GM23338 (cell line): ENCODE measurements around the gene ACAP1. TPM values are rescaled to one million over a fixed set of nuclear protein-coding genes. Genes with fewer than 3 reads are reported as not detected.

Experiments used
- ATAC-seq: fragments of 200-7000 bp; cut with Tn5 transposase; 3 replicates; pipeline ENCODE4 v1.9.1; 2020
- DNase-seq: peaks from one replicate; pipeline ENCODE4 v3.0.0-alpha.2; 2015; ENCODE audit warnings: low spot score
- H2AFZ ChIP-seq: fragments of 200-600 bp; sonication (generic); 2 replicates; pipeline ENCODE4 v1.8.0; 2016; ENCODE audit warnings: antibody characterized with exemption, mild to moderate bottlenecking, moderate library complexity
- H3F3A ChIP-seq: fragments of 200-600 bp; sonication (generic); replicated peaks from 2 replicates; pipeline ENCODE4 v1.8.0; 2017; ENCODE audit warnings: antibody characterized with exemption, mixed run types, low read depth
- H3K27ac ChIP-seq: fragments of 200-600 bp; sonication (generic); 2 replicates; pipeline ENCODE4 v1.6.1; 2016; ENCODE audit warnings: low read depth
- H3K27me3 ChIP-seq: fragments of 200-600 bp; sonication (generic); 2 replicates; pipeline ENCODE4 v1.8.0; 2016; ENCODE audit warnings: mild to moderate bottlenecking, mixed run types, moderate library complexity; ENCODE audit not compliant: insufficient read depth
- H3K36me3 ChIP-seq: fragments of 200-600 bp; sonication (generic); 2 replicates; pipeline ENCODE4 v1.8.0; 2016; ENCODE audit warnings: mild to moderate bottlenecking; ENCODE audit not compliant: insufficient read depth
- H3K4me1 ChIP-seq: fragments of 200-600 bp; sonication (generic); 2 replicates; pipeline ENCODE4 v1.8.0; 2016; ENCODE audit warnings: mild to moderate bottlenecking, moderate library complexity; ENCODE audit not compliant: insufficient read depth
- H3K4me2 ChIP-seq: fragments of 200-600 bp; sonication (generic); 2 replicates; pipeline ENCODE4 v1.7.1; 2017; ENCODE audit warnings: mixed run types
- H3K4me3 ChIP-seq: fragments of 200-600 bp; sonication (generic); 2 replicates; pipeline ENCODE4 v1.6.1; 2016; ENCODE audit warnings: mixed run types
- H3K79me2 ChIP-seq: fragments of 200-600 bp; sonication (generic); replicated peaks from 2 replicates; pipeline ENCODE4 v1.8.0; 2017; ENCODE audit warnings: mild to moderate bottlenecking; ENCODE audit not compliant: insufficient read depth
- H3K9me2 ChIP-seq: fragments of 200-600 bp; sonication (generic); 2 replicates; pipeline ENCODE4 v1.8.0; 2017; ENCODE audit not compliant: insufficient read depth
- H4K20me1 ChIP-seq: fragments of 200-600 bp; sonication (generic); replicated peaks from 2 replicates; pipeline ENCODE4 v1.8.0; 2017; ENCODE audit warnings: mild to moderate bottlenecking; ENCODE audit not compliant: insufficient read depth
- H3K27ac Mint-ChIP-seq: 2 replicates; pipeline ENCODE4 v1.8.0; 2020; ENCODE audit warnings: inconsistent platforms, mild to moderate bottlenecking, moderate library complexity, mixed read lengths
- H3K27me3 Mint-ChIP-seq: 3 replicates; pipeline ENCODE4 v1.8.0; 2022; ENCODE audit warnings: low read depth, mild to moderate bottlenecking, moderate library complexity, mixed read lengths, inconsistent platforms; ENCODE audit not compliant: insufficient read depth, poor library complexity
- H3K36me3 Mint-ChIP-seq: 3 replicates; pipeline ENCODE4 v1.8.0; 2021; ENCODE audit warnings: low read depth, mild to moderate bottlenecking, inconsistent platforms, moderate library complexity, mixed read lengths
- H3K4me1 Mint-ChIP-seq: 3 replicates; pipeline ENCODE4 v1.8.0; 2020; ENCODE audit warnings: mild to moderate bottlenecking, inconsistent platforms, mixed read lengths
- H3K4me3 Mint-ChIP-seq: 3 replicates; pipeline ENCODE4 v1.8.0; 2021; ENCODE audit warnings: moderate library complexity, mild to moderate bottlenecking, inconsistent platforms, mixed read lengths
- H3K9me3 Mint-ChIP-seq: 3 replicates; pipeline ENCODE4 v1.8.0; 2020; ENCODE audit warnings: moderate library complexity, mild to moderate bottlenecking, inconsistent platforms, mixed read lengths
- CREB1 ChIP-seq: fragments of 250-450 bp; sonication (Bioruptor Pico); IDR thresholded peaks from 2 replicates; pipeline ENCODE4 v1.5.0; 2020; ENCODE audit warnings: low read depth, mild to moderate bottlenecking, moderate library complexity
- EZH2 ChIP-seq: fragments of 200-600 bp; sonication (generic); IDR thresholded peaks from one replicate; pipeline ENCODE4 v1.8.0; 2017; ENCODE audit warnings: antibody characterized with exemption, mild to moderate bottlenecking, low read depth; ENCODE audit not compliant: unreplicated experiment
- JUNB ChIP-seq: IDR thresholded peaks from one replicate; pipeline ENCODE4 v1.6.1; 2016; ENCODE audit warnings: antibody characterized with exemption; ENCODE audit not compliant: unreplicated experiment
- NANOG ChIP-seq: IDR thresholded peaks from 2 replicates; pipeline ENCODE4 v1.6.1; 2016; ENCODE audit warnings: antibody characterized with exemption, borderline replicate concordance
- POLR2AphosphoS5 ChIP-seq: IDR thresholded peaks from 2 replicates; pipeline ENCODE4 v1.6.1; 2016; ENCODE audit warnings: antibody characterized with exemption, low read depth
- STAT1 ChIP-seq: IDR thresholded peaks from one replicate; pipeline ENCODE4 v1.6.1; 2016; ENCODE audit warnings: antibody characterized with exemption; ENCODE audit not compliant: unreplicated experiment
- ZNF114 ChIP-seq: fragments of 250-450 bp; sonication (Bioruptor Pico); IDR thresholded peaks from 2 replicates; pipeline ENCODE4 v1.5.0; 2020; ENCODE audit warnings: mild to moderate bottlenecking, moderate library complexity
- ZNF331 ChIP-seq: fragments of 250-450 bp; sonication (Bioruptor Pico); IDR thresholded peaks from 2 replicates; pipeline ENCODE4 v1.5.0; 2020; ENCODE audit warnings: low read depth, mild to moderate bottlenecking, moderate library complexity
- polyA plus RNA-seq: library from polyadenylated mRNA; unstranded; fragments of >200 nt; fragmentation: Nextera tagmentation; extraction: Ambion mirVana; gene quantifications from 2 replicates; pipeline ENCODE4 v1.2.1, GENCODE V29; 2016
- total RNA-seq: library from RNA; depleted of rRNA; stranded (reverse); fragments of >200 nt; shearing (Covaris generic); gene quantifications from 2 replicates; pipeline ENCODE4 v1.2.3, GENCODE V29; 2014
- TF ChIP-seq, protein P1 (sequence below): fragments of 250-450 bp; sonication (Bioruptor Pico); IDR thresholded peaks from 2 replicates; pipeline ENCODE4 v1.5.0; 2020; ENCODE audit warnings: mild to moderate bottlenecking, moderate library complexity
- TF ChIP-seq, protein P2 (sequence below): IDR thresholded peaks from 2 replicates; pipeline ENCODE4 v1.6.1; 2016; ENCODE audit warnings: antibody characterized with exemption

ACAP1 gene
- total and polyA plus RNA-seq, 2 experiments from 2014 or later: 30.7 to 40.1 TPM

DNA sequence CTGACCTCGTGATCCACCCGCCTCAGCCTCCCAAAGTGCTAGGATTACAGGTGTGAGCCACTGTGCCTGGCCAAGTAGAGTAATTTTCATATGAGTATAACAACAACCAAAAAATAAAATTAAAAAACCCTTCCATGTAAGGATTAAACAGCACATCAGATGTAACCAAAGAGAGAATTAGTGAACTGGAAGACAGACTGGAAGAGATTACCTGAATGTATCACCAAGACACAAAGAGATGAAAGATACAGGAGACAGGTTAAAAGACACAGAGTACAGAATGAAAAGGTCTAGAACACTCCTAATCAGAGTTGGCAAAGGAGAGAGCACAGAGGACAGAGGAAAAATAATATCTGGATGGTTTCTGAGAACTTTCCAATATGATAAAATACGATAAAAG is 42.8 kb downstream of the ACAP1 start:
- peaks cover 42% of the 10 kb centered on the region for H3K27me3 ChIP-seq
- peaks cover 17% of the 10 kb centered on the region for H3K4me1 Mint-ChIP-seq

More for the DNA sequence above, 42.8 kb downstream of the ACAP1 start:
- H3F3A ChIP-seq: peaks cover 20% of the 10 kb centered on the region; the same call in 1 of the 2 replicates
- TF ChIP-seq CREB1 (CRISPR knock-in tag) (no peak), EZH2 (no peak), ZNF114 (no peak), POLR2AphosphoS5 (no peak), ZNF331 (CRISPR knock-in tag) (no peak), STAT1 (no peak), JUNB (no peak), NANOG (no peak)
- TF ChIP-seq, protein P1, sequence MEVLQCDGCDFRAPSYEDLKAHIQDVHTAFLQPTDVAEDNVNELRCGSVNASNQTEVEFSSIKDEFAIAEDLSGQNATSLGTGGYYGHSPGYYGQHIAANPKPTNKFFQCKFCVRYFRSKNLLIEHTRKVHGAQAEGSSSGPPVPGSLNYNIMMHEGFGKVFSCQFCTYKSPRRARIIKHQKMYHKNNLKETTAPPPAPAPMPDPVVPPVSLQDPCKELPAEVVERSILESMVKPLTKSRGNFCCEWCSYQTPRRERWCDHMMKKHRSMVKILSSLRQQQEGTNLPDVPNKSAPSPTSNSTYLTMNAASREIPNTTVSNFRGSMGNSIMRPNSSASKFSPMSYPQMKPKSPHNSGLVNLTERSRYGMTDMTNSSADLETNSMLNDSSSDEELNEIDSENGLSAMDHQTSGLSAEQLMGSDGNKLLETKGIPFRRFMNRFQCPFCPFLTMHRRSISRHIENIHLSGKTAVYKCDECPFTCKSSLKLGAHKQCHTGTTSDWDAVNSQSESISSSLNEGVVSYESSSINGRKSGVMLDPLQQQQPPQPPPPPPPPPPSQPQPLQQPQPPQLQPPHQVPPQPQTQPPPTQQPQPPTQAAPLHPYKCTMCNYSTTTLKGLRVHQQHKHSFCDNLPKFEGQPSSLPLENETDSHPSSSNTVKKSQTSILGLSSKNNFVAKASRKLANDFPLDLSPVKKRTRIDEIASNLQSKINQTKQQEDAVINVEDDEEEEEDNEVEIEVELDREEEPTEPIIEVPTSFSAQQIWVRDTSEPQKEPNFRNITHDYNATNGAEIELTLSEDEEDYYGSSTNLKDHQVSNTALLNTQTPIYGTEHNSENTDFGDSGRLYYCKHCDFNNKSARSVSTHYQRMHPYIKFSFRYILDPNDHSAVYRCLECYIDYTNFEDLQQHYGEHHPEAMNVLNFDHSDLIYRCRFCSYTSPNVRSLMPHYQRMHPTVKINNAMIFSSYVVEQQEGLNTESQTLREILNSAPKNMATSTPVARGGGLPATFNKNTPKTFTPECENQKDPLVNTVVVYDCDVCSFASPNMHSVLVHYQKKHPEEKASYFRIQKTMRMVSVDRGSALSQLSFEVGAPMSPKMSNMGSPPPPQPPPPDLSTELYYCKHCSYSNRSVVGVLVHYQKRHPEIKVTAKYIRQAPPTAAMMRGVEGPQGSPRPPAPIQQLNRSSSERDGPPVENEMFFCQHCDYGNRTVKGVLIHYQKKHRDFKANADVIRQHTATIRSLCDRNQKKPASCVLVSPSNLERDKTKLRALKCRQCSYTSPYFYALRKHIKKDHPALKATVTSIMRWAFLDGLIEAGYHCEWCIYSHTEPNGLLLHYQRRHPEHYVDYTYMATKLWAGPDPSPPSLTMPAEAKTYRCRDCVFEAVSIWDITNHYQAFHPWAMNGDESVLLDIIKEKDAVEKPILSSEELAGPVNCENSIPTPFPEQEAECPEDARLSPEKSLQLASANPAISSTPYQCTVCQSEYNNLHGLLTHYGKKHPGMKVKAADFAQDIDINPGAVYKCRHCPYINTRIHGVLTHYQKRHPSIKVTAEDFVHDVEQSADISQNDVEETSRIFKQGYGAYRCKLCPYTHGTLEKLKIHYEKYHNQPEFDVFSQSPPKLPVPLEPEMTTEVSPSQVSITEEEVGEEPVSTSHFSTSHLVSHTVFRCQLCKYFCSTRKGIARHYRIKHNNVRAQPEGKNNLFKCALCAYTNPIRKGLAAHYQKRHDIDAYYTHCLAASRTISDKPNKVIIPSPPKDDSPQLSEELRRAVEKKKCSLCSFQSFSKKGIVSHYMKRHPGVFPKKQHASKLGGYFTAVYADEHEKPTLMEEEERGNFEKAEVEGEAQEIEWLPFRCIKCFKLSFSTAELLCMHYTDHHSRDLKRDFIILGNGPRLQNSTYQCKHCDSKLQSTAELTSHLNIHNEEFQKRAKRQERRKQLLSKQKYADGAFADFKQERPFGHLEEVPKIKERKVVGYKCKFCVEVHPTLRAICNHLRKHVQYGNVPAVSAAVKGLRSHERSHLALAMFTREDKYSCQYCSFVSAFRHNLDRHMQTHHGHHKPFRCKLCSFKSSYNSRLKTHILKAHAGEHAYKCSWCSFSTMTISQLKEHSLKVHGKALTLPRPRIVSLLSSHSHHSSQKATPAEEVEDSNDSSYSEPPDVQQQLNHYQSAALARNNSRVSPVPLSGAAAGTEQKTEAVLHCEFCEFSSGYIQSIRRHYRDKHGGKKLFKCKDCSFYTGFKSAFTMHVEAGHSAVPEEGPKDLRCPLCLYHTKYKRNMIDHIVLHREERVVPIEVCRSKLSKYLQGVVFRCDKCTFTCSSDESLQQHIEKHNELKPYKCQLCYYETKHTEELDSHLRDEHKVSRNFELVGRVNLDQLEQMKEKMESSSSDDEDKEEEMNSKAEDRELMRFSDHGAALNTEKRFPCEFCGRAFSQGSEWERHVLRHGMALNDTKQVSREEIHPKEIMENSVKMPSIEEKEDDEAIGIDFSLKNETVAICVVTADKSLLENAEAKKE: no peak
- TF ChIP-seq, protein P2, sequence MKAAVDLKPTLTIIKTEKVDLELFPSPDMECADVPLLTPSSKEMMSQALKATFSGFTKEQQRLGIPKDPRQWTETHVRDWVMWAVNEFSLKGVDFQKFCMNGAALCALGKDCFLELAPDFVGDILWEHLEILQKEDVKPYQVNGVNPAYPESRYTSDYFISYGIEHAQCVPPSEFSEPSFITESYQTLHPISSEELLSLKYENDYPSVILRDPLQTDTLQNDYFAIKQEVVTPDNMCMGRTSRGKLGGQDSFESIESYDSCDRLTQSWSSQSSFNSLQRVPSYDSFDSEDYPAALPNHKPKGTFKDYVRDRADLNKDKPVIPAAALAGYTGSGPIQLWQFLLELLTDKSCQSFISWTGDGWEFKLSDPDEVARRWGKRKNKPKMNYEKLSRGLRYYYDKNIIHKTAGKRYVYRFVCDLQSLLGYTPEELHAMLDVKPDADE: no peak
- DNase-seq (no peak), ATAC-seq (no peak)
- H3K27ac ChIP-seq: no peak overlapping the region
- no peak overlapping the region; the same call in 2 of the 3 replicates for H3K4me3 Mint-ChIP-seq
- no peaks in the 10 kb centered on the region for H3K79me2 ChIP-seq
- no peaks in the 10 kb centered on the region; the same call in 1 of the 2 replicates for H3K36me3 ChIP-seq
- H3K4me1 ChIP-seq: peaks cover 12% of the 10 kb centered on the region; the same call in 1 of the 2 replicates
- H3K9me2 ChIP-seq: no peaks in the 10 kb centered on the region
- no peak overlapping the region for H2AFZ ChIP-seq
- H3K4me3 ChIP-seq: no peak overlapping the region
- peaks cover 5% of the 10 kb centered on the region; the same call in 2 of the 3 replicates for H3K36me3 Mint-ChIP-seq
- H3K27me3 Mint-ChIP-seq: peaks cover 35% of the 10 kb centered on the region
- H3K4me2 ChIP-seq: no peak overlapping the region
- H4K20me1 ChIP-seq: no peaks in the 10 kb centered on the region
- H3K27ac Mint-ChIP-seq: no peak overlapping the region
- peaks cover 13% of the 10 kb centered on the region for H3K9me3 Mint-ChIP-seq
